HEK293T (cell line): Measurements from ENCODE around the gene REEP3.

ENCODE experiments used
- CTCF ChIA-PET: fragments of 350-600 bp; formaldehyde crosslinking; extraction: SDS; loops from one replicate; lab custom pipeline; 2021; ENCODE audit warnings: antibody characterized with exemption, inconsistent platforms; lab: Yijun Ruan, JAX
- POLR2A ChIA-PET: fragments of 350-600 bp; formaldehyde crosslinking; extraction: SDS; loops from one replicate; lab custom pipeline; 2020; ENCODE audit warnings: antibody characterized with exemption, inconsistent platforms; lab: Yijun Ruan, JAX
- DNase-seq: peaks from one replicate; pipeline ENCODE4 v3.0.0; 2012; ENCODE audit warnings: mixed read lengths; ENCODE audit errors: extremely low spot score
- ARNT ChIP-seq: fragments of 450-650 bp; IDR thresholded peaks from 2 replicates; pipeline ENCODE4 v1.6.1; 2017; ENCODE audit warnings: mild to moderate bottlenecking
- BHLHE40 ChIP-seq: fragments of 450-650 bp; IDR thresholded peaks from 2 replicates; pipeline ENCODE4 v1.6.1; 2016; ENCODE audit warnings: mild to moderate bottlenecking, moderate library complexity, borderline replicate concordance
- CTBP1 ChIP-seq: fragments of 450-650 bp; IDR thresholded peaks from 2 replicates; pipeline ENCODE4 v1.6.1; 2016; ENCODE audit warnings: borderline replicate concordance
- ELF4 ChIP-seq: fragments of 450-650 bp; IDR thresholded peaks from 2 replicates; pipeline ENCODE4 v1.6.1; 2017; ENCODE audit warnings: antibody characterized with exemption
- FOXA1 ChIP-seq: fragments of 450-650 bp; IDR thresholded peaks from 2 replicates; pipeline ENCODE4 v1.6.1; 2016; ENCODE audit warnings: mild to moderate bottlenecking
- FOXK2 ChIP-seq: fragments of 450-650 bp; IDR thresholded peaks from 2 replicates; pipeline ENCODE4 v1.6.1; 2016; ENCODE audit warnings: mild to moderate bottlenecking
- FOXM1 ChIP-seq: fragments of 450-650 bp; IDR thresholded peaks from 2 replicates; pipeline ENCODE4 v1.6.1; 2017; ENCODE audit warnings: mild to moderate bottlenecking, borderline replicate concordance
- HDGF ChIP-seq: fragments of 450-650 bp; IDR thresholded peaks from 2 replicates; pipeline ENCODE4 v1.6.1; 2017; ENCODE audit warnings: antibody characterized with exemption, borderline replicate concordance
- L3MBTL2 ChIP-seq: fragments of 450-650 bp; conservative IDR thresholded peaks from 2 replicates; pipeline ENCODE4 v1.6.1; 2016; ENCODE audit warnings: mild to moderate bottlenecking
- LEF1 ChIP-seq: fragments of 450-650 bp; IDR thresholded peaks from 2 replicates; pipeline ENCODE4 v1.6.1; 2017; ENCODE audit warnings: mild to moderate bottlenecking, borderline replicate concordance
- NFRKB ChIP-seq: fragments of 450-650 bp; IDR thresholded peaks from 2 replicates; pipeline ENCODE4 v1.6.1; 2016; ENCODE audit warnings: mild to moderate bottlenecking, moderate library complexity
- SUZ12 ChIP-seq: fragments of 450-650 bp; IDR thresholded peaks from 2 replicates; pipeline ENCODE4 v1.6.1; 2016; ENCODE audit warnings: mild to moderate bottlenecking
- TARDBP ChIP-seq: fragments of 450-650 bp; IDR thresholded peaks from 2 replicates; pipeline ENCODE4 v1.6.1; 2016
- ZNF384 ChIP-seq: fragments of 450-650 bp; IDR thresholded peaks from 2 replicates; pipeline ENCODE4 v1.6.1; 2016
- TF ChIP-seq, protein P1 (sequence below): fragments of 450-650 bp; IDR thresholded peaks from 2 replicates; pipeline ENCODE4 v1.6.1; 2016

The REEP3 gene

DNA sequence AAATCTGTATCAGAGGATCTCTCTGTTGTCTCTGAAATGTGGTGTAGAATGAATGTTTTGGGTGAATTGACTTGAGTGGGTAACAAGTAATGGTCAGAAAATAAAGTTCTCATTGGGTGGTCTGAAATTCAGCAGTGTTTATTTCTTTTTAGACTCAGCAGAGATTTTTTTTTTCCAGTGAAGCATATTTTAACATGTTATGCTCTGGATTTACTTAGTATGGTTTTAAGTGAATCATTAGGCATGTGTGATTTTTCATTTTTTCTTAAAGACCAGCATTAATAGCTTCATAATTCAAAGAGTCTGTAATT, 63.5 kb downstream of the REEP3 start:
- TF ChIP-seq ELF4 (no peak), ZNF384 (no peak), ARNT (no peak), FOXK2 (no peak), FOXM1 (no peak), CTBP1 (no peak), HDGF (no peak), NFRKB (no peak), FOXA1 (no peak)
- TF ChIP-seq, protein P1, sequence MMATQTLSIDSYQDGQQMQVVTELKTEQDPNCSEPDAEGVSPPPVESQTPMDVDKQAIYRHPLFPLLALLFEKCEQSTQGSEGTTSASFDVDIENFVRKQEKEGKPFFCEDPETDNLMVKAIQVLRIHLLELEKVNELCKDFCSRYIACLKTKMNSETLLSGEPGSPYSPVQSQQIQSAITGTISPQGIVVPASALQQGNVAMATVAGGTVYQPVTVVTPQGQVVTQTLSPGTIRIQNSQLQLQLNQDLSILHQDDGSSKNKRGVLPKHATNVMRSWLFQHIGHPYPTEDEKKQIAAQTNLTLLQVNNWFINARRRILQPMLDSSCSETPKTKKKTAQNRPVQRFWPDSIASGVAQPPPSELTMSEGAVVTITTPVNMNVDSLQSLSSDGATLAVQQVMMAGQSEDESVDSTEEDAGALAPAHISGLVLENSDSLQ: no peak
- ChIA-PET CTCF (interaction anchor here (0.6 kb wide), 1 partner anchor 418 kb away, joined by 3 read pairs; no protein-coding TSS in a partner anchor), POLR2A (no interaction called here)
- no peak for DNase-seq

DNA sequence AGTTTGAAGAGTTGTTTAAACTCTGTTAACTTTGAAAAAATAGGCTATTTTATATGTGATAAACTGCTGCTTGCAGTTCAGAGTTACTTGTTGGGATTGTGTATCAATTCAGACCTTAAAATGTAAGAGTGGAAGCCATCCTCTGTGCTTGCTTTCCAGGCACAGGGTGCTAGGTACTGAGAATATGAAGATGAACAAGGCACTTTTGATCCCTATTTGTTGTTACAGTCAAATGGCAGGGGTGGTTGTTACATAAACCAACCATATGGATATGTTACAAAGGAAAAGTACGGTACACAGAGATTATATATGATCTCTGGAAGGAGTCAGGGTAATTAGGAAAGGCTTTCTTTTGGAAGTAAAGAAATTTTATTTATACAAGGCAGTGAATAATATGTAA, 63.8 kb downstream of the REEP3 start:
- DNase-seq: no peak
- TF ChIP-seq NFRKB: no peak
- no peak for TF ChIP-seq HDGF
- no peak for TF ChIP-seq BHLHE40
- TF ChIP-seq, protein P1: no peak
- no peak for TF ChIP-seq LEF1
- TF ChIP-seq L3MBTL2: no peak
- TF ChIP-seq ELF4: no peak
- TF ChIP-seq ARNT: no peak
- TF ChIP-seq ZNF384: no peak
- no peak for TF ChIP-seq FOXA1
- ChIA-PET CTCF (no interaction called here), POLR2A (no interaction called here)

DNA sequence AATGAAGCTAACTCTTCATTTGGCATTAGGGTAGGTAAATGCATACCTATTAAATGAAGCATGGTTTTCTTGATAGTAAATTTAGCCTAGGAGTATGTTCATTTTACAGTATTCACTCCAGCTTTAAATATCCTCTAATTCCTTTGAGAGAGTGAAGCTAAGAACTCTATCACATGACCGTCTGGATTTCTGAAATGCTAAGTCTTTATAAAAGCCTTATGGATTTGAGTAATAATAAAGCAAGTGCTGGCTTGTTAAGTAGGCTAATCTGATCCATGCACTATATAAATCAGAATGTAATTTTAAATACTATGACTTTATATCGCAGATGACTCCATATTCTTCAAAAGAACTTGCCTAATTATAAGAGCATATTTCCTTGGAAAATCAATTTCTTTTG, 64.8 kb downstream of the REEP3 start:
- TF ChIP-seq FOXK2 (no peak), FOXA1 (no peak), ZNF384 (no peak), ELF4 (no peak), FOXM1 (no peak), HDGF (no peak), BHLHE40 (no peak), NFRKB (no peak), LEF1 (no peak)
- TF ChIP-seq, protein P1: no peak
- DNase-seq: no peak
- ChIA-PET CTCF (no interaction called here), POLR2A (no interaction called here)

DNA sequence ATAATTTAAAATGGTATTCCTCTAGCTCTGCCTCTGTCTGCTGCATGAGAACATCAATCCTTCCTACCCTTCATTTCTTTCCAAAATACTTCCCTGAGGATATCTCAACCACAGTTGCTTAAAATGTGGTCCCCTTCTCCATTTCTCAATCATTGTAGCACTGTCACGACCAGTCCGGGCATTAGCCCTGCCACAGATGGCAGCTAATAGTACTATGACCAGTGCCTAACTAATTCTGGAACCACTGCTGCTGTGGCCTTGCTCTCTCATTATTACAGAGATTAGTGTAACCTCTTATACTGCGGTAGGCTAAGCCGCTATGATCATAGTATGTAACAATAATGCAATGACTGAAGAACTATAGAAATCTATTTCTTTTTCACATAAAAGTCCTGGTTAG, 66.0 kb downstream of the REEP3 start:
- no peak for DNase-seq
- ChIA-PET CTCF (no interaction called here), POLR2A (no interaction called here)
- TF ChIP-seq HDGF (no peak), FOXM1 (no peak), NFRKB (no peak), BHLHE40 (no peak), CTBP1 (no peak)
- TF ChIP-seq, protein P1: no peak

DNA sequence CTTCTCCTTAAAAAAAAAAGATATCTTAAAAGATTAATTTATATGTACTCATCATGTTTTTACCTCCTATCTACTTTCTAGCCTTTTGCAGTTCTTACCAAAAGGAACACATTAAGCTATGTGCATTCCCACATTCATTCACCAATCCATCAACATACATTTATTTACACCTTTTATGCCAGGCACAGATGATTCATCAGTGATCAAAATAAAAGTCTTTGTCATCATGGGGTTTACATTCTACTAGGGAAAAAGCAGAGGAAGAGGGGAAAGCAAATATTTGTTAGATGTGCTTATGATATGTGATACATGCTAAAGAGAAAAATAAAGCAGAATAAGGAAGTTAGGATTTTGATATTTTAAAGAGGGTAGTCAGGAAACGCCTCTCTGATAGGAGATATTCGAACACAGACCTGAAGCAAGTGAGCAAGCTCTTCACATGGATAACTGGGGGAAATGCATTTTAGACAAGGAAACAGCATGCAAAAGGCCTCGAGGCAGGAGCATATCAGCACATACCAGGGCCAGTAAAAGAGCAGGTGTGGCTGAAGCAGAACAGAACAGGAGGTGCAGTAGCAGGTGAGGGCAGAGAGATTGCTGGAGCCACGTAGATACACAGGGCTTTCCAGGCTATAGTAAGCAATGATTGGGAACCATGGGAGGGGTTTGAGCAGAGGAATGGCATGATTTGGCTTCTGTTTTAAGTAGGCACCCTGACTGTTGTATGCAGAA, 67.4 kb downstream of the REEP3 start:
- no peak for TF ChIP-seq ZNF384
- TF ChIP-seq L3MBTL2: no peak
- no peak for TF ChIP-seq LEF1
- no peak for TF ChIP-seq SUZ12
- TF ChIP-seq ARNT: no peak
- TF ChIP-seq FOXM1: no peak
- TF ChIP-seq BHLHE40: no peak
- TF ChIP-seq HDGF: no peak
- no peak for TF ChIP-seq NFRKB
- no peak for TF ChIP-seq FOXK2
- TF ChIP-seq, protein P1: no peak
- no peak for TF ChIP-seq FOXA1
- no peak for TF ChIP-seq TARDBP
- ChIA-PET POLR2A (interaction anchor here (1.0 kb wide), 1 partner anchor 17 kb away, joined by 3 read pairs; no protein-coding TSS in a partner anchor), CTCF (interaction anchor here (0.7 kb wide), 1 partner anchor 16 kb away, joined by 4 read pairs; no protein-coding TSS in a partner anchor)
- DNase-seq: no peak
